ENCODE data around the gene WDR17. TPM values are rescaled to one million over a fixed set of nuclear protein-coding genes. Genes with fewer than 3 reads are reported as not detected.
A peak's percentile ranks its signal among the peaks of the same experiment; 100 is the strongest.
"Not testable (repeated sequence)": the region's sequence is repeated elsewhere in the genome, so short reads cannot be mapped to it uniquely, and the experiment has no call there.

Gene WDR17
- total RNA-seq, 1 donor = 3.2 TPM

GRCh38 chr4:176189891-176190795 lies 124.5 kb downstream of the WDR17 start:
- DNase-seq (ENCODE audit: low read depth in 2 of 3, low spot score in 2 of 3) = no peak

- DNase-seq (ENCODE audit: low read depth in 2 of 3, low spot score in 2 of 3) = peak in 1 of 3 donors; percentile 1
Observed at GRCh38 chr4:176191974-176192373, 126.3 kb downstream of the WDR17 start.

DNA sequence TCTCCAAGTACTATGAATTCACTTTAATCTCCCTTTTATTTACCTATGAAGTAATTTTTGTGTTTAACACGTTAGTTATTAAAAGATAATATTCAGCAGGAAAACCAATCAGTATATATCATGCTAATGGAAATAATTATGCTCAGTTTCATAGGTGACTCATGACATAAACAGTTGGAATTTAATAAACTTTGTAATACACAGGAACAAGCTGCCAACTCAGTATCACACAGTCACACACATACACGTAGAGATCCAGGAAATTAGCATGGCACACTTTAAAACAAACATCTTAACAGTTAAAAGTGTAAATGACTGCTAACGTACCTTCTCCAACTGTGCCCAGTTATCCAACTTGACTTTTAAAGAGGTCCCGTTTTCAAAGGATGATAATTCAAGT lies 127.5 kb downstream of the WDR17 start:
- no peak for DNase-seq (ENCODE audit: low read depth in 2 of 3, low spot score in 2 of 3)

DNA sequence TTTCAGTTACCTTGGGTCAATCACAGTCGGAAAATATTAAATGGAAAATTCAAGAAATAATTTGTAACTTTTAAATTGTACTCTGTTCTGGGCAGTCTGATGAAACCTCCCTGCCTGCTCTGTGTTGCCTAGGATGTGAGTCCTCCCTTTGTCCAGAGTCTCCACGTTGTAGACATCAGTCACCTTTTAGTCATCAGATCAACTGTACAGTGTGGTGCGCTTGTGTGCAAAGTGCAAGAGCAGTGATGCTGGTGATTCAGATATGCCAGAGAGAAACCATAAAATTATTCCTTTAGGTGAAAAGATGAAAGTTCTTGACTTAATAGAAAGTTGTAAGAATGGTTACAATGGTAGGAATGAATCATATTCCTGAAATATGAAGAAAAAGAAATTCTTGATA lies 128.3 kb downstream of the WDR17 start:
- no peak for DNase-seq (ENCODE audit: low read depth in 2 of 3, low spot score in 2 of 3)

DNA sequence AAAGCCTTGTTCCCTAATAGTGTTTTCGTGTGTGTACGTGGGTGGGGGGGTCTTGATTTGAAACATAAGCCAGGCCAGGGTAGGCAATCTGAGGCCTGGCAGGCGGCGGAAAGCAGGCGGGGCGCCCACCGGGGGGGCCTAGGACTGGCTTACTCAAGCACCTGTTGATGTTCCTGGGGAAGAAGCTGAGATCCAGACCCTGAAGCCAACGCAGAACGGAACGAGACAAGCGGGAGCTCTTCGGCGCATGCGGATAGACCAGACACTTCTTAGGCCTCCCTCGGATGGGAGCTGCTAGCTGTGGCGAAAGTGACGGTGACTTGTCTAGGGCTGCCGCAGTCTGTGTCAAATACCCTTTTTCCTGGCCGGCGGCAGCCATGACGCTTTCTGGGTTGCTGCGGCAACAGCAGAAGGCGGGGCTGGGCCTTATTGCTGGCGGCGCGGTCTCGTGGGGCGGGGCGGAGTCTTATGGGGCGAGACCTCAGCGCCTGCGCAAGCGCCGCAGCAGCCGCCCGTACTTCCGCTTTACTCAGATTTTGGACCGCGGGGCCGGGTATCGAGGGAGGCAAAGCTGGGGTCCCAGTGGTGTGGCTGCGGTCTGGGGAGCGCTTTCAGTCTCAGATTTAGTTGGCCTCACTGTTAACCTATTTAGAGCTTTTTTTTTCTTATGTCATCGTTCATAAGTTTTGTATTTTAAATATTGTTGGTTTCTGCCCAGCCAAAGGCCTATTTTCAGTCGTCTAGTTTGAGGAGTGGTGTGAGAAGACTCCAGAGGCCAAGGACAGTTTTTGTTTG lies 129.7 kb downstream of the WDR17 start, which contains the start of gene SPATA4:
TSS of gene SPATA4 (minus strand) at position 402 of the 795 bp plus-strand sequence. CDS start at position 379, 23 bp downstream.
- peak; percentile 74 to 96 (median 95) for DNase-seq (ENCODE audit: low read depth in 2 of 3, low spot score in 2 of 3)

DNA sequence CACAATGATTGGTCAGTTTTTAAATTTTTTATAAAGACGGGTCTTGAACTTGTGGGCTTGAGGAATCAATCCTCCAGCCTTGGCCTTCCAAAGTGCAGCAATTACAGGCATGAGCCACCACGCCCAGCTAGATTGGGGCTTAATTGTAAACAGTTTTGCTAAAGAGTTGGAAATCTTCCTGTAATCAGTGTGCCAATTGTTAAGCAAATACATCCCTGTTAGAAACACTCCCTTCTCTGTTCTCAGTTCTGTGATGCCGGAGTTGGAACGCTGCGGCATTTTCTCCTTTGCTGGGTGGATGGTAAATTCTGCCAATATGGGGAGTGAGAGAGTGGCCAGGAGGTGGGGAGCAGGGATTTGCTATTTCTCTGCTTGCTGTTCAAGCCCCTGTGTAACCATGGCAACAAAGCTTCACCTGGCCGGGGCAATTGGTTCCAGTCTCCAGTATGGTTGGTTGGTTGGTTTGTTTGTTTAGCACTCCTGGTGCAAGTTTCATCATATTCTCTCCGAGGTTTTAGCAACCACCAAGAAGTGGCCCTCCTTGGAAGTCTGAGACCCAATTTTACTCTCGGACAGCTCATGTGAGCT lies 132.8 kb downstream of the WDR17 start:
- no peak for DNase-seq (ENCODE audit: low read depth in 2 of 3, low spot score in 2 of 3)

- no peak for DNase-seq (ENCODE audit: low read depth in 2 of 3, low spot score in 2 of 3)
Observed at GRCh38 chr4:176205299-176205698, 139.7 kb downstream of the WDR17 start.

- no peak for DNase-seq (ENCODE audit: low read depth in 2 of 3, low spot score in 2 of 3)
Observed at GRCh38 chr4:176207839-176208238, 142.2 kb downstream of the WDR17 start.

DNA sequence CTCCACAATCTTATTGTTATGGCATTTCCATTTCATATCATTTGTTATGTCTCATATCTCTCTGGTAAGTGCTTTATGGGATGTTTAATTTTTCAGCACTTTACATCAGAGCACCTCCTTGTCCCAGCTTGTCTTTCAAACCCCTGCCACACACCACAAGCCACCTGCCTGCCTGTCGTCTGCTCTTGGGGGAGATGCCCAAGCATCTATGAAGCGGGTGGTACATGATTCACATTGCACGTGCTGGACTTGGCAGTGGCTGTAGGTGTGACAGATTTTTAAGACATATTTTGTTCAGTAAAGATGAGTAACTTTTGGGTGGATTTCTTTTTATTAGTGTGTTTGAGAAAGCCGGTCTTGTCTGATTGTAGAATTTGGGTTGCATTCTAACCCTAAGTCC lies 143.9 kb downstream of the WDR17 start:
- DNase-seq (ENCODE audit: low read depth in 2 of 3, low spot score in 2 of 3) = no peak

DNA sequence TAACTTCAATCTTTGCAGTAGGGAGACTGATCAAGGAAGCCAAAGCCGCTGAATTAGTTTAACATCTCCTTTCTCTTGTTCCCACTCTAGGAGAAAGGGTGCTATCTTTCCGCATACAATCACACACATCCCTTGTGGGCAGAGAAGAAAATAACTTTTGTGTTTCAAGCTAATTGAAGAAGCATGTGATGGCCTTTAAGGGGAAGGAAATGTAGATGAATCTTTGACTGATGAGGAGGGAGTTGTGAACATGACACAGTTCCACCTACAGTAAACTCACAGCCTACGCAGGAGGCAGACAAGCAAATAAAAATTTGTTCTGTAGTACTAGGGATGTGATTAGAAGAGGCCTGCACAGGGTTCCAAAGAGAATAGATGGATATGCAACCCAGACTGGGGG lies 144.5 kb downstream of the WDR17 start:
- DNase-seq (ENCODE audit: low read depth in 2 of 3, low spot score in 2 of 3) = no peak

- DNase-seq (ENCODE audit: low read depth in 2 of 3, low spot score in 2 of 3) = no peak
Observed at GRCh38 chr4:176210579-176211296, 145.1 kb downstream of the WDR17 start.

DNA sequence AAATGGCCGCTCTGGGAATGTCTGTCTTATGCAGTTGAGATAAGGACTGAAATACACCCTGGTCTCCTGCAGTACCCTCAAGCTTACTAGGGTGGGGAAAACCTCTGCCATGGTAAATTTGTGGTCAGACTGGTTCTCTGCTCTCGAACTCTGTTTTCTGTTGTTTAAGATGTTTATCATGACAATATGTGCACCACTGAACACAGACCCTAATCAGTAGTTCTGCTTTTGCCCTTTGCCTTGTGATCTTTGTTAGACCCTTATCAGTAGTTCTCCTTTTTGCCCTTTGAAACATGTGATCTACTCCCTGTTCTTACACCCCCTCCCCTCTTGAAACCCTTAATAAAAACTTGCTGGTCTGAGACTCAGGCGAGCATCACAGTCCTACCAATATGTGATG lies 146.7 kb downstream of the WDR17 start:
- DNase-seq (ENCODE audit: low read depth in 2 of 3, low spot score in 2 of 3) = not testable (repeated sequence)

DNA sequence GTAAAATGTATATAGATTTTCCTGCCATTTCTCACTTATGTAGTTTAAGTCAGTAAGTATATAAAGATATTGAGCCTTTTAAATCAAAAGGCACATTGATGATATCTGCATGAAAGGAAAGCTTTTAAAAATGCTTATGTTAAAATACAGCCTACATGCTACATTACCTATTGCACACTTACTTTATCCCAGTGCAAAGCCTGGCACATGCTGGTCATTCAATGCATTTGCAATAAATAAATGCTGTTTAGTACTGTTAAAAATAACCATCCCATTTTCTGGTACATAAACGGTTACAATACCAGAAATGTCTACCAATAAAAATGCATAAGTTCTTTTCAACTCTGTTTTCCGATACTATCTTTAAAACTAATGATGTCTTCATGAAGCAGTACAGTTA lies 151.9 kb downstream of the WDR17 start:
- no peak for DNase-seq (ENCODE audit: low read depth in 2 of 3, low spot score in 2 of 3)

DNA sequence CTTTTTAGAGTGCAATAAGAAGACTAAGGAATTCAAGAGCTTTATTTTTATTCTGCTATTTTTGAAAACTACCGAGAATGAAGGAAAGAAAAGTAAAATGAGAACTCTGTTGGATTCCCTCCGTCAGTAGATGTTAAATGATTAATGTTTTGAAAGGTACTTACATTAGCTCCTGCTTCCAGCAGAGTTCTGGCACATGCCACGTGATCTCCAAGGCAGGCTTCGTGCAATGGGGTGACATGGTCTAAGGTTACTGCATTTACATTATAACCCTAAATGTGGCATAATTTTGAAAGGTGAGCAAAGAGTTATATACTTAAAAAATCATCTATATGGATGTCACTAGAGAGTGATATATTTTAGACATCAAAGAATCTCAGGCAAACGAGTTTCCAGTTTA lies 156.5 kb downstream of the WDR17 start:
- no peak for DNase-seq (ENCODE audit: low read depth in 2 of 3, low spot score in 2 of 3)

DNA sequence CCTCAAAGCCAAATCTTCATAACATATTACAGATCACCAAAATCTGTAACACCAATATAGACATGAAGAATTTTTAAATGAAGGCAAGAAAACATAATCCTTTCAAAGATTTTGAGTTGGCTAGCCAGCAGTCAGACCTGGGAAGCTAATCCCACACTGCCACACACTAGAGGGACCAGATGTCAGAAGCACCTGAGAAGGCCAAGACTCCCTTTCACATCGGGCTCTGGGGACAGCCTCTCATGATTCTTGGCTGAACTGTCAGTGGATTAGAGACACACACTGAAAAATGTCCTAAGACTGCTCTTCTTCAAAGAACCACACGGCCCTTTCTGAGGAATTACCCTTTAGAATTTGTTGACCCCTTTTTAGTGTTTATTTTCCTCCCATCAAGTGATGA lies 157.9 kb downstream of the WDR17 start:
- no peak for DNase-seq (ENCODE audit: low read depth in 2 of 3, low spot score in 2 of 3)

DNA sequence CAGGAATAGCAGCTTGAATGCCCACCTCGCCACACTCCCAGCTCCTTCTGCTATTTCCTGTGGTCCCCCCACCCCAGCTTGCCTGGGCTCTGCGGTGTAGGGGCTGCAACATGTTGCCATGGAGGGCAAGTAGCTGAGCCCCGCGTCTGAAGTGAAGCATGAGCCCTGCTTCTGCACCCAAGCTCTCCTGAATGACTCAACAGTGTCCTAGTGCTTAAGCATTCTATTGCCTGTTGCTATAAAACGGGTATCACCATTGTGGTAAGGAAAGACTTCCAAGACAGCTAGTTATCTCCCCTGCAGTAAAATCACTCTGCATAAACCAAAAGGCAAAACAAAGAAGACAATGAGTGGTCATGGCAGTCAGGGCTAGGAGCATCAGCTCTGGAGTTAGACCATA lies 161.1 kb downstream of the WDR17 start:
- DNase-seq (ENCODE audit: low read depth in 2 of 3, low spot score in 2 of 3) = no peak

DNA sequence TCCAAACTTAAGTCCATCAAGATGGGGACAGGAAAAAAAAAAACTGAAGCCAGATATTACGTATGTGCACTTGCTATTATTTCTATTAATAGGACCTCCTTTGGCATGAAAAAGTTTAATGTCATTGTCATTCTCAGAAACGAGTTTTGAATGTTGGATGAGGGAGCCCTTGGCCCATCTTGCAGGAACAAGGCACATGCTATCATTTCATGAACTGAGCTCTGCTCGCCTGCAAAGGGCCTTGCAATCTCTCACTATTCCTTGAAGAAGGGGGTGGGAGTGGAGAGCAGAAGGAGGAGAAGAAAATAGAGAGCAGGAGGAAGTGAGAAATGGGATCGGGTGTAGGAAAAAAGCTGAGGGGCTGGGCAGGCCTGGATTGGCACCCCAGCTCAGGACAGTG lies 164.0 kb downstream of the WDR17 start:
- DNase-seq (ENCODE audit: low read depth in 2 of 3, low spot score in 2 of 3) = no peak

All from hematopoietic multipotent progenitor cell (in vitro differentiated cells).